ENCODE results near the gene CAMK4. TPM values are rescaled to one million over a fixed set of nuclear protein-coding genes. Genes with fewer than 3 reads are reported as not detected.

Gene CAMK4
- total RNA-seq, 4 donors from 2014 or later: 0.49 to 4.1 (median 0.94) TPM

- WGBS, 2 donors: 0 to 1% methylated on average over 34 to 41 of the region's 41 CpGs
- H3K4me3 ChIP-seq (ENCODE audit: low read depth, poor library complexity, severe bottlenecking): peak within 1 kb of the TSS; percentile 37
- intact Hi-C loops (cut with DNase I; ENCODE audit: low total_unique reads): no loop called here
- TF ChIP-seq POLR2A (IDR thresholded peaks at IDR 0.05) (no peak), CTCF (IDR thresholded peaks at IDR 0.05) (no peak)
- peak; percentile 91 to 98 for DNase-seq (ENCODE audit: low spot score in 2 of 2)
Measured at GRCh38 chr5:111512375-111513130, 288.4 kb downstream of the CAMK4 start, which contains the start of gene STARD4. Gene STARD4 (minus strand): TSS chr5:111512535. CDS start chr5:111507433, 5,102 bp downstream.

- no peak for DNase-seq (ENCODE audit: low spot score in 2 of 2)
- peak overlapping the region; percentile 37 for H3K4me3 ChIP-seq (ENCODE audit: low read depth, poor library complexity, severe bottlenecking)
- WGBS, 2 donors: 20 to 21% methylated on average over 6 of the region's 6 CpGs
- intact Hi-C loops (cut with DNase I; ENCODE audit: low total_unique reads): no loop called here
- TF ChIP-seq POLR2A (IDR thresholded peaks at IDR 0.05) (no peak), CTCF (IDR thresholded peaks at IDR 0.05) (no peak)
Measured at GRCh38 chr5:111513131-111513520, 288.9 kb downstream of the CAMK4 start.

- TF ChIP-seq CTCF (IDR thresholded peaks at IDR 0.05): no peak
- no peak for TF ChIP-seq POLR2A (IDR thresholded peaks at IDR 0.05)
- intact Hi-C loops (cut with DNase I; ENCODE audit: low total_unique reads): no loop called here
- no peak for DNase-seq (ENCODE audit: low spot score in 2 of 2)
Measured at GRCh38 chr5:111514087-111514486, 289.9 kb downstream of the CAMK4 start.

GRCh38 chr5:111517853-111518501, 293.8 kb downstream of the CAMK4 start:
- intact Hi-C loops (cut with DNase I; ENCODE audit: low total_unique reads): no loop called here
- WGBS, 2 donors: 87 to 90% methylated on average over 5 of the region's 5 CpGs
- TF ChIP-seq POLR2A (IDR thresholded peaks at IDR 0.05) (no peak), CTCF (IDR thresholded peaks at IDR 0.05) (no peak)
- H3K4me3 ChIP-seq (ENCODE audit: low read depth, poor library complexity, severe bottlenecking): no peak overlapping the region
- no peak for DNase-seq (ENCODE audit: low spot score in 2 of 2)

More at GRCh38 chr5:111514087-111514486, 289.9 kb downstream of the CAMK4 start:
- H3K4me3 ChIP-seq (ENCODE audit: low read depth, poor library complexity, severe bottlenecking): no peak overlapping the region
- 85 to 96% methylated on average over 3 of the region's 3 CpGs for whole genome bisulfite sequencing, 2 donors

DNA sequence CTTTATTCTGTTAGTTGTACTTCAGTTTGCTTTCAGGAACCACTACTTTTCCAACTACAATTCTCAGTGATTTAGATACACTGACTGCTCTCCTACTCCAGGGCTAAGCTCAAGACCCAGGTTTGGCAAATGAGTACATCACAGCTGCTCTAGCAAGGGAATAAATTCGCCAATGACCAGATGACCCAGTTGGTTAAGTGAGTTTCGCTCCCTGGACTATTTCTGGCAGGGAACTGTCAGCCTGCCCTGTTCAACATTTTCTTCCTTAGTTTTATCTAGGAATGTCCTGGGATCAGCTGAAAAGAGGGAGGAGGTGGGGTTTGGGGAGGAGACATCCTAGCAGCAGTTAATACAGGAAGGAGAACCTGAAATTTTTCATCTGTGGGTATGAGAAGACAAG, 294.6 kb downstream of the CAMK4 start:
- DNase-seq (ENCODE audit: low spot score in 2 of 2): no peak
- WGBS, 2 donors: 83 to 91% methylated on average over 2 of the region's 2 CpGs
- H3K4me3 ChIP-seq (ENCODE audit: low read depth, poor library complexity, severe bottlenecking): no peak overlapping the region
- no peak for TF ChIP-seq CTCF (IDR thresholded peaks at IDR 0.05)
- TF ChIP-seq POLR2A (IDR thresholded peaks at IDR 0.05): no peak
- intact Hi-C loops (cut with DNase I; ENCODE audit: low total_unique reads): no loop called here
